Pancreas (tissue), 10 donors: Measurements from ENCODE around the gene AADACL3. TPM values are rescaled to one million over a fixed set of nuclear protein-coding genes. Genes with fewer than 3 reads are reported as not detected.

Source experiments
- ATAC-seq, 4 donors: fragments of 200-7000 bp; cut with Tn5 transposase; one replicate each; pipeline versions ENCODE4 v1.8.0 to v1.9.1; 2020; ENCODE audit warnings: mild to moderate bottlenecking in 4 of 4, moderate library complexity in 4 of 4
- DNase-seq, 6 donors: peaks; one replicate each; pipeline ENCODE4 v3.0.0-alpha.2; 2020
- FAIRE-seq: peaks from 2 replicates; lab custom pipeline; 2012; peaks lifted over from hg19 to GRCh38; lab: Jason Lieb, UNC
- H3K27ac ChIP-seq, 4 donors: fragments of 200-600 bp; sonication (generic); 1 replicate in 3 of 4; 2 replicates in 1 of 4; pipeline versions ENCODE4 v1.5.0 to v1.8.0; 2020
- H3K27me3 ChIP-seq, 4 donors: fragments of 200-600 bp; one replicate each; pipeline ENCODE4 v1.8.0; 2021
- H3K36me3 ChIP-seq, 3 donors: fragments of 200-600 bp; sonication (generic) in 1 of 3; one replicate each; pipeline versions ENCODE4 v1.5.0 to v1.8.0; 2020 to 2021
- H3K4me1 ChIP-seq, 3 donors: fragments of 200-600 bp; one replicate each; pipeline ENCODE4 v1.8.0; 2021
- H3K4me3 ChIP-seq, 4 donors: fragments of 200-600 bp; sonication (generic) in 2 of 4; one replicate each; pipeline versions ENCODE4 v1.5.0 to v1.8.0; 2020 to 2021
- H3K9me3 ChIP-seq, 4 donors: fragments of 200-600 bp; one replicate each; pipeline ENCODE4 v1.8.0; 2021
- WGBS, 2 donors: extraction: QIAGEN DNeasy Blood & Tissue Kit; methylation state at CpG; one replicate each; pipeline ENCODE4 v1.1.7; 2013; 5-methylcytosine and 5-hydroxymethylcytosine counted together
- intact Hi-C, 3 donors: fragments of 100-400 bp; cut with DNase I; formaldehyde crosslinking; loops; one replicate each; pipeline versions ENCODE4 v1.11.1 to v1.14.2; 2022
- polyA plus RNA-seq, 2 donors: library from polyadenylated mRNA; stranded (reverse); fragments of 200-250 nt; gene quantifications; one replicate each; pipeline ENCODE4 v1.2.3, GENCODE V29; 2013
- total RNA-seq, 6 donors: library from RNA; stranded (reverse); fragmentation: NEBNext Ultra II Directional in 4 of 6; extraction: Animal tissue kit (Norgen Biotek cat#: 25700) in 4 of 6; gene quantifications; one replicate each; pipeline versions ENCODE4 v1.2.1 to v1.2.4, GENCODE V29; 2021 to 2023
- TF ChIP-seq, protein P1 (sequence below), 4 donors: fragments of 200-600 bp; sonication (generic) in 3 of 4; IDR thresholded peaks; one replicate each; pipeline versions ENCODE4 v1.5.0 to v1.8.0; 2021; ENCODE audit warnings: antibody characterized with exemption in 4 of 4
- donor health status: healthy with polysubstance abuse.
- donor health status: DM: no; HTN: no; CAD: no; lungs with moderate emphysema.
- donor health status: DM: no; HTN: no; CAD: no.
- donor health status: control.
- donor health status: control.
- donor health status: Bipolar disorder and iron deficiency.
- donor health status: DM: yes; HTN: yes; CAD: no.
- donor health status: DM: no; HTN: no; CAD: no.
- donor health status: DM: no; HTN: no; CAD: no.
- donor health status: DM: yes; HTN: yes; CAD: no.

Gene AADACL3
- total and polyA plus RNA-seq, 8 donors: 0.02 TPM; not detected in 7

DNA sequence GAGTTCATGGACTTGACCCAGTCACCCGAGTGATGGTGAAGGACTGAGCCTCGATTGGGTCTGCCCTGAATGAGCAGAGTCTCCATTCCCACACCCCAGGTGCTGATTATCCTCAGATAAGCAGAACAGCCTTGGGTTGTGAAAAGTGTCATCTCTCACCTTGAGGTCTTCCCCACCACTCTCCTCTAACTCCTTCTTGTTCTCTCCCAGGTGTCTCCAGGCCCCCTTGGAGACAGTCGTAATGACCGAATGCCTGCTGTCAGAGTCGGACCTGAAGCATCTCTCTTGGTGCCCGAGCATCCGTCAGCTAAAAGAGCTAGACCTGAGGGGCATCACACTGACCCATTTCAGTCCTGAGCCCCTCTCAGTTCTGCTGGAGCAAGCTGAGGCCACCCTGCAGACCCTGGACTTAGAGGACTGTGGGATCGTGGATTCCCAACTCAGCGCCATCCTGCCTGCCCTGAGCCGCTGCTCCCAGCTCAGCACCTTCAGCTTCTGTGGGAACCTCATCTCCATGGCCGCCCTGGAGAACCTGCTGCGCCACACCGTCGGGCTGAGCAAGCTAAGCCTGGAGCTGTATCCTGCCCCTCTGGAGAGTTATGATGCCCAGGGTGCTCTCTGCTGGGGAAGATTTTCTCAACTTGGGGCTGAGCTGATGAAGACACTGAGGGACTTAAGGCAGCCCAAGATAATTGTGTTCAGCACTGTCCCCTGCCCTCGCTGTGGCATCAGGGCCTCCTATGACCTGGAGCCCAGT is 61.1 kb downstream of the AADACL3 start:
- 68 to 78% methylated on average over 15 of the region's 15 CpGs for WGBS, 2 donors
- no peak for ATAC-seq
- no peak for FAIRE-seq

More for the DNA sequence above, 61.1 kb downstream of the AADACL3 start:
- TF ChIP-seq, protein P1, sequence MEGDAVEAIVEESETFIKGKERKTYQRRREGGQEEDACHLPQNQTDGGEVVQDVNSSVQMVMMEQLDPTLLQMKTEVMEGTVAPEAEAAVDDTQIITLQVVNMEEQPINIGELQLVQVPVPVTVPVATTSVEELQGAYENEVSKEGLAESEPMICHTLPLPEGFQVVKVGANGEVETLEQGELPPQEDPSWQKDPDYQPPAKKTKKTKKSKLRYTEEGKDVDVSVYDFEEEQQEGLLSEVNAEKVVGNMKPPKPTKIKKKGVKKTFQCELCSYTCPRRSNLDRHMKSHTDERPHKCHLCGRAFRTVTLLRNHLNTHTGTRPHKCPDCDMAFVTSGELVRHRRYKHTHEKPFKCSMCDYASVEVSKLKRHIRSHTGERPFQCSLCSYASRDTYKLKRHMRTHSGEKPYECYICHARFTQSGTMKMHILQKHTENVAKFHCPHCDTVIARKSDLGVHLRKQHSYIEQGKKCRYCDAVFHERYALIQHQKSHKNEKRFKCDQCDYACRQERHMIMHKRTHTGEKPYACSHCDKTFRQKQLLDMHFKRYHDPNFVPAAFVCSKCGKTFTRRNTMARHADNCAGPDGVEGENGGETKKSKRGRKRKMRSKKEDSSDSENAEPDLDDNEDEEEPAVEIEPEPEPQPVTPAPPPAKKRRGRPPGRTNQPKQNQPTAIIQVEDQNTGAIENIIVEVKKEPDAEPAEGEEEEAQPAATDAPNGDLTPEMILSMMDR (IDR thresholded peaks at IDR 0.05): no peak
- Histone ChIP-seq H3K4me3 (no peak overlapping the region), H3K36me3 (no peaks in the 10 kb centered on the region), H3K27me3 (no peaks in the 10 kb centered on the region), H3K4me1 (no peaks in the 10 kb centered on the region), H3K27ac (no peak overlapping the region), H3K9me3 (no peaks in the 10 kb centered on the region)
- intact Hi-C loops: no loop called here
- DNase-seq: no peak

Other genes with a start within 250 kb of the AADACL3 start
- gene DHRS3, start 97.9 kb upstream of the AADACL3 start, total RNA-seq: 10 to 100 TPM; 51.3 to 98.6 (median 71.0) TPM
- 10 to 100 TPM; 47.7 to 48.2 TPM for gene DHRS3, start 97.9 kb upstream of the AADACL3 start, polyA plus RNA-seq
- gene AADACL4, start 72.0 kb upstream of the AADACL3 start, total RNA-seq: not detected
- gene AADACL4, start 72.0 kb upstream of the AADACL3 start, polyA plus RNA-seq: not detected
- under 1 TPM in 2 of 6 donors, not detected in 4; 0.19 to 0.26 TPM for gene CFAP107, start 30.1 kb downstream of the AADACL3 start, total RNA-seq
- gene CFAP107, start 30.1 kb downstream of the AADACL3 start, polyA plus RNA-seq: under 1 TPM in 1 of 2 donors, not detected in 1; 0.92 TPM
- not detected for gene PRAMEF12, start 57.6 kb downstream of the AADACL3 start, total RNA-seq
- not detected for gene PRAMEF12, start 57.6 kb downstream of the AADACL3 start, polyA plus RNA-seq
- gene PRAMEF1, start 75.3 kb downstream of the AADACL3 start, total RNA-seq: not detected
- not detected for gene PRAMEF1, start 75.3 kb downstream of the AADACL3 start, polyA plus RNA-seq
- not detected for gene PRAMEF11, start 115.3 kb downstream of the AADACL3 start, total RNA-seq
- not detected for gene PRAMEF11, start 115.3 kb downstream of the AADACL3 start, polyA plus RNA-seq
- gene HNRNPCL1, start 132.6 kb downstream of the AADACL3 start, total RNA-seq: not detected
- not detected for gene HNRNPCL1, start 132.6 kb downstream of the AADACL3 start, polyA plus RNA-seq
- gene PRAMEF2, start 141.0 kb downstream of the AADACL3 start, total RNA-seq: not detected
- not detected for gene PRAMEF2, start 141.0 kb downstream of the AADACL3 start, polyA plus RNA-seq
- gene PRAMEF4, start 170.1 kb downstream of the AADACL3 start, total RNA-seq: not detected
- gene PRAMEF4, start 170.1 kb downstream of the AADACL3 start, polyA plus RNA-seq: not detected
- not detected for gene PRAMEF10, start 182.2 kb downstream of the AADACL3 start, total RNA-seq
- not detected for gene PRAMEF10, start 182.2 kb downstream of the AADACL3 start, polyA plus RNA-seq
- not detected for gene PRAMEF7, start 200.5 kb downstream of the AADACL3 start, total RNA-seq
- gene PRAMEF7, start 200.5 kb downstream of the AADACL3 start, polyA plus RNA-seq: not detected
- gene PRAMEF6, start 231.5 kb downstream of the AADACL3 start, total RNA-seq: not detected
- not detected for gene PRAMEF6, start 231.5 kb downstream of the AADACL3 start, polyA plus RNA-seq